Activated CD8-positive, alpha-beta memory T cell treated with anti-CD3 and anti-CD28 coated beads for 48 hours (primary cell): ENCODE results near the gene TEX10.

Experiments
- DNase-seq, 3 experiments: peaks; one replicate each; pipeline ENCODE4 v3.0.0-alpha.2; 2020; ENCODE audit warnings: low read depth in 2 of 3, low spot score in 2 of 3

The TEX10 gene

GRCh38 chr9:100285601-100286000 is 67.1 kb downstream of the TEX10 start:
- DNase-seq, result no peak

- no peak for DNase-seq
Observed at GRCh38 chr9:100285080-100285479, 67.7 kb downstream of the TEX10 start.

- no peak for DNase-seq
Observed at GRCh38 chr9:100284247-100284646, 68.5 kb downstream of the TEX10 start.

- no peak for DNase-seq
Observed at GRCh38 chr9:100282388-100282719, 70.4 kb downstream of the TEX10 start.

GRCh38 chr9:100281676-100282387 is 70.9 kb downstream of the TEX10 start:
- DNase-seq, result no peak

- no peak for DNase-seq
Observed at GRCh38 chr9:100281066-100281465, 71.7 kb downstream of the TEX10 start.

- no peak for DNase-seq
Observed at GRCh38 chr9:100277166-100277979, 75.4 kb downstream of the TEX10 start.

GRCh38 chr9:100269656-100270055 is 83.1 kb downstream of the TEX10 start:
- no peak for DNase-seq

- DNase-seq, result no peak
Observed at GRCh38 chr9:100268271-100268670, 84.5 kb downstream of the TEX10 start.

- DNase-seq, result no peak
Observed at GRCh38 chr9:100267211-100267610, 85.5 kb downstream of the TEX10 start.
